Lower lobe of right lung (tissue), 2 donors: ENCODE data around the gene RELN. TPM values are rescaled to one million over a fixed set of nuclear protein-coding genes. Genes with fewer than 3 reads are reported as not detected.
"Not testable (repeated sequence)": the region's sequence is repeated elsewhere in the genome, so short reads cannot be mapped to it uniquely, and the experiment has no call there.

Experiments
- ATAC-seq, 2 donors: fragments of 200-7000 bp; cut with Tn5 transposase; one replicate each; pipeline ENCODE4 v1.9.1; 2020 to 2022; ENCODE audit warnings: mild to moderate bottlenecking in 2 of 2, moderate library complexity in 2 of 2
- DNase-seq: peaks from one replicate; pipeline ENCODE4 v3.0.0-alpha.2; 2020
- H3K27ac ChIP-seq: fragments of 200-600 bp; one replicate; pipeline ENCODE4 v1.8.0; 2022
- H3K27me3 ChIP-seq: fragments of 200-600 bp; one replicate; pipeline ENCODE4 v1.8.0; 2022; ENCODE audit warnings: low read depth
- H3K36me3 ChIP-seq: fragments of 200-600 bp; one replicate; pipeline ENCODE4 v1.8.0; 2022; ENCODE audit warnings: mild to moderate bottlenecking
- H3K4me1 ChIP-seq: fragments of 200-600 bp; one replicate; pipeline ENCODE4 v1.8.0; 2022
- H3K4me3 ChIP-seq: fragments of 200-600 bp; one replicate; pipeline ENCODE4 v1.8.0; 2022; ENCODE audit warnings: mild to moderate bottlenecking
- H3K9me3 ChIP-seq: fragments of 200-600 bp; one replicate; pipeline ENCODE4 v1.8.0; 2022
- intact Hi-C: fragments of 100-400 bp; cut with DNase I; formaldehyde crosslinking; loops from one replicate; pipeline ENCODE4 v1.11.0; 2022
- total RNA-seq: library from RNA; stranded (reverse); fragmentation: NEBNext Ultra II Directional; extraction: Animal tissue kit (Norgen Biotek cat#: 25700); gene quantifications from one replicate; pipeline ENCODE4 v1.2.1, GENCODE V29; 2021
- TF ChIP-seq, protein P1 (sequence below): fragments of 200-600 bp; IDR thresholded peaks from one replicate; pipeline ENCODE4 v1.8.0; 2022; ENCODE audit warnings: antibody characterized with exemption, mild to moderate bottlenecking
- donor health status: DM: no; HTN: yes; CAD: no; lungs with severe emphysema.

The RELN gene
- total RNA-seq, 1 donor from 2014 or later, result 3.7 TPM

GRCh38 chr7:103499976-103500375, 489.5 kb downstream of the RELN start:
- Histone ChIP-seq H3K36me3 (no peaks in the 10 kb centered on the region), H3K9me3 (no peaks in the 10 kb centered on the region), H3K27ac (no peak overlapping the region), H3K4me3 (no peak overlapping the region), H3K4me1 (no peaks in the 10 kb centered on the region), H3K27me3 (no peaks in the 10 kb centered on the region)
- TF ChIP-seq, protein P1, sequence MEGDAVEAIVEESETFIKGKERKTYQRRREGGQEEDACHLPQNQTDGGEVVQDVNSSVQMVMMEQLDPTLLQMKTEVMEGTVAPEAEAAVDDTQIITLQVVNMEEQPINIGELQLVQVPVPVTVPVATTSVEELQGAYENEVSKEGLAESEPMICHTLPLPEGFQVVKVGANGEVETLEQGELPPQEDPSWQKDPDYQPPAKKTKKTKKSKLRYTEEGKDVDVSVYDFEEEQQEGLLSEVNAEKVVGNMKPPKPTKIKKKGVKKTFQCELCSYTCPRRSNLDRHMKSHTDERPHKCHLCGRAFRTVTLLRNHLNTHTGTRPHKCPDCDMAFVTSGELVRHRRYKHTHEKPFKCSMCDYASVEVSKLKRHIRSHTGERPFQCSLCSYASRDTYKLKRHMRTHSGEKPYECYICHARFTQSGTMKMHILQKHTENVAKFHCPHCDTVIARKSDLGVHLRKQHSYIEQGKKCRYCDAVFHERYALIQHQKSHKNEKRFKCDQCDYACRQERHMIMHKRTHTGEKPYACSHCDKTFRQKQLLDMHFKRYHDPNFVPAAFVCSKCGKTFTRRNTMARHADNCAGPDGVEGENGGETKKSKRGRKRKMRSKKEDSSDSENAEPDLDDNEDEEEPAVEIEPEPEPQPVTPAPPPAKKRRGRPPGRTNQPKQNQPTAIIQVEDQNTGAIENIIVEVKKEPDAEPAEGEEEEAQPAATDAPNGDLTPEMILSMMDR, result no peak
- intact Hi-C loops, result no loop called here
- ATAC-seq, result peak in 1 of 2 donors; percentile 59
- DNase-seq, result no peak

GRCh38 chr7:103487419-103487818, 502.0 kb downstream of the RELN start:
- TF ChIP-seq, protein P1, result no peak
- no peak overlapping the region for H3K4me3 ChIP-seq
- no peak for ATAC-seq
- intact Hi-C loops, result no loop called here
- H3K27ac ChIP-seq, result no peak overlapping the region
- H3K36me3 ChIP-seq, result no peaks in the 10 kb centered on the region
- no peaks in the 10 kb centered on the region for H3K9me3 ChIP-seq
- no peak for DNase-seq
- H3K4me1 ChIP-seq, result no peaks in the 10 kb centered on the region
- no peaks in the 10 kb centered on the region for H3K27me3 ChIP-seq

GRCh38 chr7:103486873-103487272, 502.6 kb downstream of the RELN start:
- H3K4me1 ChIP-seq, H3K4me3 ChIP-seq, DNase-seq, H3K36me3 ChIP-seq, ATAC-seq, H3K27me3 ChIP-seq, intact Hi-C loops, H3K9me3 ChIP-seq, H3K27ac ChIP-seq: not testable (repeated sequence)

DNA sequence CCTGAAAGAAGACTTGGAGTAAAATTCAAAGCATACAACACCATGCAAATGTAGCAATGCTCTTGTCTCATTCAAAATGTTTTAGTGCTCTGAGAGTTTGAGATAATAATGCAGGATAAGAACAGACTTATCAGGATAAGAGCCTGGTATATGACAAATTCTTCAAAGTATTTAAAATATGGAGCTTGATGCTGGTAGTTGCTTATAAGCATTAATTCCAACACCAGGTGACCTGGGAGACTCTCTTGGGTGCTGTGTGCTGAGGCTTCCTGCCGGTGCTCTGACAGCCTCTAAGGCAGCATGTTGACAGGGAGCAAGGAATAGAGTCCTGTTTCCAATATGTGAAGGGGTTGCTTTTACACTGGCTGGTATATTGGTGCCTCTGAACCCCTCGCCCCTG, 508.7 kb downstream of the RELN start:
- Histone ChIP-seq H3K36me3 (no peaks in the 10 kb centered on the region), H3K4me1 (no peaks in the 10 kb centered on the region), H3K27me3 (no peaks in the 10 kb centered on the region), H3K27ac (no peak overlapping the region), H3K4me3 (no peak overlapping the region), H3K9me3 (no peaks in the 10 kb centered on the region)
- TF ChIP-seq, protein P1, result no peak
- ATAC-seq (no peak), DNase-seq (no peak)
- intact Hi-C loops, result no loop called here

DNA sequence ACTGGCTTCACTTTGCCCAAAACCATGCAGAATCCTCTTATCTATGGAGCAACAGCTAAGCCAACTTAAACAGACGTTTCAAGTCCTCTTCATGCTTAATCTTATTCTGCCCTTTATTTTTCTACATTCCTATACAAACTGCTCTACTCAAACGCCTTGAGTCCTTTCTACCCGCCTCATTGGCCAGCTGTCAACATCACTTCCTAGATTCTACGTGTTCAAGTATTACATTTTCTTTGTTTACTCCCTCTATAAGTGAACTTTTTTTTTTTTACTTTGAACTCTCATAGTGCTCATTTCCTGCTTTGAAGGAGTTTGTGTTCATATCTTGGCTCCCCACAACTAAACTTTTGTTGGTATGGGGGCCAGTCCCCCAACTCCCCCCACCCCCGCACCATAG, 514.5 kb downstream of the RELN start:
- no peak for DNase-seq
- peak in 1 of 2 donors; percentile 39 for ATAC-seq
- Histone ChIP-seq H3K36me3 (no peaks in the 10 kb centered on the region), H3K27me3 (no peaks in the 10 kb centered on the region), H3K4me3 (no peak overlapping the region), H3K27ac (no peak overlapping the region), H3K4me1 (no peaks in the 10 kb centered on the region), H3K9me3 (no peaks in the 10 kb centered on the region)
- TF ChIP-seq, protein P1, result no peak
- intact Hi-C loops, result no loop called here

GRCh38 chr7:103469095-103469948, 520.1 kb downstream of the RELN start:
- ATAC-seq (no peak), DNase-seq (no peak)
- Histone ChIP-seq H3K9me3 (no peaks in the 10 kb centered on the region), H3K4me3 (no peak overlapping the region), H3K36me3 (no peaks in the 10 kb centered on the region), H3K4me1 (no peaks in the 10 kb centered on the region), H3K27me3 (no peaks in the 10 kb centered on the region), H3K27ac (no peak overlapping the region)
- intact Hi-C loops, result no loop called here
- TF ChIP-seq, protein P1, result no peak
